B cell (primary cell): ENCODE results near the gene CFLAR. TPM values are rescaled to one million over a fixed set of nuclear protein-coding genes. Genes with fewer than 3 reads are reported as not detected.

Experiments used
- ATAC-seq: fragments of 200-7000 bp; cut with Tn5 transposase; one replicate; pipeline ENCODE4 v1.10.0; 2021; ENCODE audit warnings: low read depth, mild to moderate bottlenecking, moderate number of reproducible peaks, moderate library complexity
- CTCF ChIA-PET: fragments of 350-600 bp; sonication (Branson Sonifier 250); formaldehyde crosslinking; loops from one replicate; lab custom pipeline; 2021; ENCODE audit warnings: antibody characterized with exemption, inconsistent platforms; lab: Charles Lee
- POLR2A ChIA-PET: fragments of 350-600 bp; sonication (Branson Sonifier 250); formaldehyde crosslinking; loops from one replicate; lab custom pipeline; 2021; ENCODE audit warnings: antibody characterized with exemption; lab: Charles Lee
- DNase-seq: peaks from one replicate; pipeline ENCODE4 v3.0.0; 2013
- H2AFZ ChIP-seq: 2 replicates; pipeline ENCODE4 v1.6.1; 2012; ENCODE audit warnings: mild to moderate bottlenecking, low read depth, low read length; ENCODE audit not compliant: insufficient read depth, poor library complexity, severe bottlenecking
- H3K27ac ChIP-seq, 2 donors: 1 replicate in 1 of 2; 2 replicates in 1 of 2; pipeline ENCODE4 v1.5.1; 2012 to 2013; ENCODE audit warnings: low read length in 2 of 2, mild to moderate bottlenecking in 2 of 2, moderate library complexity in 1 of 2
- H3K27me3 ChIP-seq, 4 experiments: fragments of 200-600 bp in 1 of 4; sonication (generic) in 1 of 4; replicated peaks in 1 of 4; 1 replicate in 2 of 4; 2 replicates in 2 of 4; pipeline versions ENCODE4 v1.6.1 to v1.7.0; 2013 to 2016; ENCODE audit warnings: low read length in 3 of 4, mild to moderate bottlenecking in 2 of 4, mixed read lengths in 1 of 4, moderate library complexity in 1 of 4; ENCODE audit not compliant: insufficient read depth in 4 of 4, control insufficient read depth in 3 of 4; ENCODE audit errors: control extremely low read depth in 1 of 4
- H3K36me3 ChIP-seq, 2 experiments: replicated peaks in 1 of 2; 1 replicate in 1 of 2; 2 replicates in 1 of 2; pipeline versions ENCODE4 v1.6.1 to v1.7.1; 2013; ENCODE audit warnings: low read length in 1 of 2; ENCODE audit not compliant: insufficient read depth in 2 of 2, control insufficient read depth in 1 of 2; ENCODE audit errors: control extremely low read depth in 1 of 2, extremely low read depth in 1 of 2
- H3K4me1 ChIP-seq, 2 donors: fragments of 200-600 bp in 1 of 2; sonication (generic) in 1 of 2; 1 replicate in 1 of 2; 2 replicates in 1 of 2; pipeline versions ENCODE4 v1.5.1 to v1.6.1; 2013 to 2017; ENCODE audit warnings: low read length in 2 of 2; ENCODE audit not compliant: control insufficient read depth in 2 of 2, insufficient read depth in 2 of 2
- H3K4me2 ChIP-seq: replicated peaks from 2 replicates; pipeline ENCODE3; 2012; ENCODE audit warnings: mild to moderate bottlenecking, low read depth, low read length; ENCODE audit not compliant: poor library complexity, severe bottlenecking
- H3K4me3 ChIP-seq, 5 experiments: fragments of 200-600 bp in 1 of 5; sonication (generic) in 1 of 5; 1 replicate in 3 of 5; 2 replicates in 2 of 5; pipeline versions ENCODE4 v1.5.1 to v1.7.0; 2011 to 2016; ENCODE audit warnings: low read length in 4 of 5, mild to moderate bottlenecking in 4 of 5, low read depth in 2 of 5, control low read depth in 1 of 5, moderate library complexity in 1 of 5; ENCODE audit not compliant: insufficient read depth in 1 of 5; ENCODE audit errors: control extremely low read depth in 1 of 5, extremely low read depth in 1 of 5
- H3K79me2 ChIP-seq: fragments of 200-600 bp; sonication (generic); one replicate; pipeline ENCODE4 v1.6.0; 2016; ENCODE audit warnings: low read length; ENCODE audit not compliant: control insufficient read depth, insufficient read depth
- H3K9ac ChIP-seq: fragments of 200-600 bp; sonication (generic); 2 replicates; pipeline ENCODE4 v1.6.1; 2017; ENCODE audit warnings: mild to moderate bottlenecking, low read length, moderate library complexity
- H3K9me3 ChIP-seq, 3 donors: one replicate each; pipeline versions ENCODE4 v1.6.1 to v1.7.1; 2013; ENCODE audit warnings: low read length in 2 of 3; ENCODE audit not compliant: control insufficient read depth in 2 of 3, insufficient read depth in 1 of 3; ENCODE audit errors: control extremely low read depth in 1 of 3
- H4K20me1 ChIP-seq: 2 replicates; pipeline ENCODE4 v1.6.0; 2012; ENCODE audit warnings: mild to moderate bottlenecking, low read length; ENCODE audit not compliant: insufficient read depth, control insufficient read depth, poor library complexity, severe bottlenecking
- H3K27ac Mint-ChIP-seq: one replicate; pipeline ENCODE4 v1.8.0; 2021; ENCODE audit warnings: mixed read lengths
- H3K27me3 Mint-ChIP-seq: one replicate; pipeline ENCODE4 v1.8.0; 2021; ENCODE audit warnings: mixed read lengths
- H3K4me1 Mint-ChIP-seq: one replicate; pipeline ENCODE4 v1.8.0; 2021; ENCODE audit warnings: mixed read lengths
- H3K4me3 Mint-ChIP-seq: one replicate; pipeline ENCODE4 v1.8.0; 2021; ENCODE audit warnings: mixed read lengths
- H3K9me3 Mint-ChIP-seq: one replicate; pipeline ENCODE4 v1.8.0; 2022; ENCODE audit warnings: mixed read lengths; ENCODE audit not compliant: insufficient read depth
- EZH2 ChIP-seq: IDR thresholded peaks from 2 replicates; pipeline ENCODE4 v1.6.1; 2012; ENCODE audit warnings: borderline replicate concordance, low read depth, mild to moderate bottlenecking, moderate library complexity, low read length; ENCODE audit not compliant: insufficient read depth, poor library complexity, severe bottlenecking
- WGBS: methylation state at CpG from one replicate; pipeline ENCODE4 v1.1.5; 2013; ENCODE audit warnings: missing lambda C conversion rate; ENCODE audit not compliant: insufficient coverage; 5-methylcytosine and 5-hydroxymethylcytosine counted together
- intact Hi-C: fragments of 100-400 bp; cut with micrococcal nuclease; formaldehyde crosslinking; loops from one replicate; pipeline ENCODE4 v1.10.0; 2022
- polyA plus RNA-seq: library from polyadenylated mRNA; depleted of rRNA; stranded (reverse); fragments of >200 nt; gene quantifications from 2 replicates; pipeline ENCODE4 v1.2.3, GENCODE V29; 2012
- total RNA-seq, 2 donors: library from RNA; stranded (reverse); fragments of 120-200 nt in 1 of 2; gene quantifications; 1 replicate in 1 of 2; 2 replicates in 1 of 2; pipeline versions ENCODE4 v1.2.3 to v1.2.4, GENCODE V29; 2013 to 2022
- TF ChIP-seq, protein P1 (sequence below): fragments of 200-600 bp; IDR thresholded peaks from one replicate; pipeline ENCODE4 v1.8.0; 2022; ENCODE audit warnings: antibody characterized with exemption, mild to moderate bottlenecking

The CFLAR gene
- total and polyA plus RNA-seq, 2 donors (not counting 1 experiment from before 2014, with no cell fraction given) = 58.4 to 216 TPM

DNA sequence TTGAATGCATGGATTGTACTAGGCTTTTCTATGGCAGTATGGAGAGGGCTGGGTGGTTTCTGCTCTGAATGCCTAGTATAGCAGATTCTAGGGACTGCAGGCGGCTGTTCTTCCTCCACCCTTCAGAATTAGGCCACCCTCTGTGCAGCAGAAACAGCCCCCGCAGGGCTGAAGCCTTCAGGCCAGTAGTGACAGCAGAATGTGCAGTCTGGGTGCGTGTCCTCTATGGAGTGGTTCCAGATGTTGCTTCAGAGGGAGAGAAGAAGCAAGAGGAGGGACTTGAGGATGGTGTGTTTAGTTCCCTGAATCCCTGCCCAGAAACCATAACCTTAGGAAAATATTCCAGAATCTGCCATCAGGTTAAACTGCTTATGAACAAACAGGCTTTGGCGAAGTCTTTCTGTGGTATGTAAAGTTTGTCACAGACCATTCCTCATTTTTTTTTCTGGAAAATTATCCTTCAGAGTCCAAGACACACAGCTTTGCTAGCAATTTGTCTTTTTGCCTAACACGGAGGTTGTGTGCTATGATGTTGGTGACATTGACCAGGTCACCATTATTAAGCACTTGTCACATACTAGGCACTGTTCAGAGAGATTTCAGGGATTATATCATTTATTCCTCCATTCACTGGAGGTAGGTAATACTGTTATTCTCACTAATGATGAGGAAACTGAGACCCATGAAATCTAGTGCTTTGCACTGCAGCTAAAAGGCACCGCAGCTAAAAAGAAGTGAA is 88.1 kb downstream of the CFLAR start:
- Histone ChIP-seq H2AFZ (no peak overlapping the region), H3K27me3 (no peaks in the 10 kb centered on the region), H3K27ac (no peak overlapping the region), H3K4me1 (peaks cover 19 to 27% of the 10 kb centered on the region in 2 donors), H3K4me2 (peak overlapping the region; percentile 11), H4K20me1 (no peaks in the 10 kb centered on the region), H3K36me3 (peaks cover 2 to 31% of the 10 kb centered on the region in 2 experiments), H3K9ac (no peak overlapping the region), H3K4me3 (no peak overlapping the region), H3K9me3 (peaks cover 0 to 7% (median 0%) of the 10 kb centered on the region in 3 donors), H3K79me2 (peaks cover 17% of the 10 kb centered on the region)
- WGBS = 100% methylated on average over 3 of the region's 6 CpGs
- no peak overlapping the region for H3K27ac Mint-ChIP-seq
- no peak for TF ChIP-seq EZH2
- TF ChIP-seq, protein P1, sequence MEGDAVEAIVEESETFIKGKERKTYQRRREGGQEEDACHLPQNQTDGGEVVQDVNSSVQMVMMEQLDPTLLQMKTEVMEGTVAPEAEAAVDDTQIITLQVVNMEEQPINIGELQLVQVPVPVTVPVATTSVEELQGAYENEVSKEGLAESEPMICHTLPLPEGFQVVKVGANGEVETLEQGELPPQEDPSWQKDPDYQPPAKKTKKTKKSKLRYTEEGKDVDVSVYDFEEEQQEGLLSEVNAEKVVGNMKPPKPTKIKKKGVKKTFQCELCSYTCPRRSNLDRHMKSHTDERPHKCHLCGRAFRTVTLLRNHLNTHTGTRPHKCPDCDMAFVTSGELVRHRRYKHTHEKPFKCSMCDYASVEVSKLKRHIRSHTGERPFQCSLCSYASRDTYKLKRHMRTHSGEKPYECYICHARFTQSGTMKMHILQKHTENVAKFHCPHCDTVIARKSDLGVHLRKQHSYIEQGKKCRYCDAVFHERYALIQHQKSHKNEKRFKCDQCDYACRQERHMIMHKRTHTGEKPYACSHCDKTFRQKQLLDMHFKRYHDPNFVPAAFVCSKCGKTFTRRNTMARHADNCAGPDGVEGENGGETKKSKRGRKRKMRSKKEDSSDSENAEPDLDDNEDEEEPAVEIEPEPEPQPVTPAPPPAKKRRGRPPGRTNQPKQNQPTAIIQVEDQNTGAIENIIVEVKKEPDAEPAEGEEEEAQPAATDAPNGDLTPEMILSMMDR = no peak
- no peaks in the 10 kb centered on the region for H3K9me3 Mint-ChIP-seq
- ATAC-seq = no peak
- H3K4me1 Mint-ChIP-seq = peaks cover 35% of the 10 kb centered on the region
- POLR2A ChIA-PET = interaction anchor here (1.0 kb wide), 1 partner anchor 9 kb away, joined by 3 read pairs; no protein-coding TSS in a partner anchor
- DNase-seq = no peak
- CTCF ChIA-PET = interaction anchor here (0.7 to 1.9 kb wide), 4 partner anchors 9 to 30 kb away, joined by 3 to 7 read pairs (median 4); partner anchors contain the start of gene CASP10
- intact Hi-C loops = loop anchor here (10.0 kb wide), 1 partner anchor 389 kb away; the partner anchor contains the start of gene BZW1
- no peaks in the 10 kb centered on the region for H3K27me3 Mint-ChIP-seq
- H3K4me3 Mint-ChIP-seq = no peak overlapping the region
